H9 (cell line): ENCODE data around the gene MRGPRX2. TPM values are rescaled to one million over a fixed set of nuclear protein-coding genes. Genes with fewer than 3 reads are reported as not detected.

Source experiments
- DNase-seq: peaks from one replicate; pipeline ENCODE4 v3.0.0-alpha.2; 2017
- H2AFZ ChIP-seq: one replicate; pipeline ENCODE4 v1.6.1; 2013; ENCODE audit warnings: mild to moderate bottlenecking, low read length, control low read depth, moderate library complexity
- H2AK5ac ChIP-seq: 2 replicates; pipeline ENCODE4 v1.6.1; 2013; ENCODE audit warnings: low read length, control low read depth, mixed read lengths; ENCODE audit not compliant: insufficient read length
- H2BK120ac ChIP-seq: one replicate; pipeline ENCODE4 v1.6.1; 2013; ENCODE audit warnings: low read depth, mild to moderate bottlenecking, low read length, control low read depth, inconsistent platforms; ENCODE audit not compliant: poor library complexity, severe bottlenecking
- H2BK12ac ChIP-seq: 2 replicates; pipeline ENCODE4 v1.6.1; 2013; ENCODE audit warnings: low read length, control low read depth, mixed read lengths, low read depth; ENCODE audit not compliant: insufficient read length
- H2BK15ac ChIP-seq: 2 replicates; pipeline ENCODE4 v1.6.1; 2013; ENCODE audit warnings: low read depth, low read length, control low read depth
- H2BK20ac ChIP-seq: one replicate; pipeline ENCODE4 v1.6.1; 2013; ENCODE audit warnings: low read depth, mild to moderate bottlenecking, low read length, control low read depth, inconsistent platforms; ENCODE audit not compliant: poor library complexity, severe bottlenecking
- H2BK5ac ChIP-seq: 2 replicates; pipeline ENCODE4 v1.6.1; 2013; ENCODE audit warnings: low read length, control low read depth, mixed read lengths; ENCODE audit not compliant: insufficient read length
- H3K14ac ChIP-seq: 2 replicates; pipeline ENCODE4 v1.6.1; 2013; ENCODE audit warnings: low read length, control low read depth; ENCODE audit not compliant: insufficient read depth
- H3K18ac ChIP-seq: 2 replicates; pipeline ENCODE4 v1.6.1; 2013; ENCODE audit warnings: low read depth, mild to moderate bottlenecking, mixed read lengths, low read length, control low read depth; ENCODE audit not compliant: insufficient read length
- H3K23ac ChIP-seq: 2 replicates; pipeline ENCODE4 v1.6.1; 2013; ENCODE audit warnings: low read length, control low read depth, mixed read lengths, low read depth; ENCODE audit not compliant: insufficient read length
- H3K23me2 ChIP-seq: 2 replicates; pipeline ENCODE4 v1.6.1; 2013; ENCODE audit warnings: low read depth, mild to moderate bottlenecking, mixed read lengths, low read length, control low read depth; ENCODE audit not compliant: insufficient read length, poor library complexity, severe bottlenecking
- H3K27ac ChIP-seq: 2 replicates; pipeline ENCODE4 v1.5.1; 2013; ENCODE audit warnings: low read length, control low read depth, mixed read lengths, low read depth; ENCODE audit not compliant: insufficient read length
- H3K27me3 ChIP-seq: 2 replicates; pipeline ENCODE4 v1.6.1; 2013; ENCODE audit warnings: low read length, control low read depth, inconsistent platforms; ENCODE audit not compliant: insufficient read depth
- H3K4ac ChIP-seq: 2 replicates; pipeline ENCODE4 v1.6.1; 2013; ENCODE audit warnings: low read depth, mild to moderate bottlenecking, control low read depth, inconsistent platforms, low read length, moderate library complexity
- H3K4me1 ChIP-seq: 2 replicates; pipeline ENCODE4 v1.6.1; 2013; ENCODE audit warnings: low read length, control low read depth, inconsistent platforms; ENCODE audit not compliant: insufficient read depth
- H3K4me2 ChIP-seq: 2 replicates; pipeline ENCODE4 v1.6.1; 2013; ENCODE audit warnings: low read length, control low read depth, mixed read lengths; ENCODE audit not compliant: insufficient read length, insufficient read depth
- H3K56ac ChIP-seq: 2 replicates; pipeline ENCODE4 v1.6.1; 2013; ENCODE audit warnings: low read depth, mild to moderate bottlenecking, mixed read lengths, low read length, control low read depth; ENCODE audit not compliant: insufficient read length
- H3K79me1 ChIP-seq: 2 replicates; pipeline ENCODE4 v1.6.1; 2013; ENCODE audit warnings: low read depth, mild to moderate bottlenecking, moderate library complexity, low read length, control low read depth, inconsistent platforms; ENCODE audit not compliant: insufficient read depth, poor library complexity, severe bottlenecking
- H3K79me2 ChIP-seq: 2 replicates; pipeline ENCODE4 v1.6.1; 2013; ENCODE audit warnings: low read length, control low read depth, inconsistent platforms; ENCODE audit not compliant: insufficient read depth
- H3K9ac ChIP-seq: 2 replicates; pipeline ENCODE4 v1.6.1; 2013; ENCODE audit warnings: low read length, control low read depth, mixed read lengths; ENCODE audit not compliant: insufficient read length; ENCODE audit errors: extremely low read depth
- H3K9me3 ChIP-seq: one replicate; pipeline ENCODE4 v1.6.1; 2013; ENCODE audit warnings: low read depth, low read length, inconsistent platforms; ENCODE audit not compliant: control insufficient read depth
- H3T11ph ChIP-seq: one replicate; pipeline ENCODE4 v1.6.1; 2013; ENCODE audit warnings: mild to moderate bottlenecking, low read length, control low read depth, inconsistent platforms
- H4K20me1 ChIP-seq: one replicate; pipeline ENCODE4 v1.6.1; 2013; ENCODE audit not compliant: control insufficient read depth, insufficient read length, insufficient read depth
- H4K5ac ChIP-seq: 2 replicates; pipeline ENCODE4 v1.6.1; 2013; ENCODE audit warnings: low read depth, mild to moderate bottlenecking, mixed read lengths, low read length, control low read depth; ENCODE audit not compliant: insufficient read length
- H4K8ac ChIP-seq: replicated peaks from 2 replicates; pipeline ENCODE4 v1.6.1; 2013; ENCODE audit warnings: low read length, control low read depth, mixed read lengths, low read depth; ENCODE audit not compliant: insufficient read length
- H4K91ac ChIP-seq: 2 replicates; pipeline ENCODE4 v1.6.1; 2013; ENCODE audit warnings: low read depth, mild to moderate bottlenecking, moderate library complexity, mixed read lengths, low read length, control low read depth; ENCODE audit not compliant: insufficient read length
- H3K27ac Mint-ChIP-seq, 3 experiments: 2 replicates in 2 of 3; 3 replicates in 1 of 3; pipeline ENCODE4 v1.8.0; 2020 to 2021; ENCODE audit warnings: mixed read lengths in 3 of 3, mild to moderate bottlenecking in 1 of 3, moderate library complexity in 1 of 3
- H3K27me3 Mint-ChIP-seq: 2 replicates; pipeline ENCODE4 v1.8.0; 2021; ENCODE audit warnings: low read depth, mild to moderate bottlenecking, moderate library complexity, mixed read lengths
- H3K36me3 Mint-ChIP-seq, 3 experiments: 2 replicates in 2 of 3; 3 replicates in 1 of 3; pipeline ENCODE4 v1.8.0; 2020 to 2021; ENCODE audit warnings: low read depth in 3 of 3, mixed read lengths in 3 of 3; ENCODE audit not compliant: insufficient read depth in 1 of 3
- H3K4me1 Mint-ChIP-seq, 2 experiments: 2 replicates each; pipeline ENCODE4 v1.8.0; 2020; ENCODE audit warnings: mixed read lengths in 2 of 2
- H3K4me3 Mint-ChIP-seq, 2 experiments: 2 replicates in 1 of 2; 3 replicates in 1 of 2; pipeline ENCODE4 v1.8.0; 2020 to 2021; ENCODE audit warnings: mild to moderate bottlenecking in 2 of 2, mixed read lengths in 2 of 2, moderate library complexity in 1 of 2
- H3K9me3 Mint-ChIP-seq, 2 experiments: 2 replicates in 1 of 2; 3 replicates in 1 of 2; pipeline ENCODE4 v1.8.0; 2020; ENCODE audit warnings: mild to moderate bottlenecking in 2 of 2, mixed read lengths in 2 of 2, moderate library complexity in 1 of 2
- CTCF ChIP-seq: fragments of 200-600 bp; sonication (generic); conservative IDR thresholded peaks from 3 replicates; pipeline ENCODE4 v1.8.0; 2021; ENCODE audit warnings: antibody characterized with exemption, mild to moderate bottlenecking
- WGBS: extraction: QIAGEN DNeasy Blood & Tissue Kit; methylation state at CpG from one replicate; pipeline ENCODE4 v1.1.7; 2013; ENCODE audit warnings: missing lambda C conversion rate, low lambda C conversion rate, mixed read lengths; ENCODE audit not compliant: insufficient read length; ENCODE audit errors: extremely low coverage; 5-methylcytosine and 5-hydroxymethylcytosine counted together
- total RNA-seq: library from RNA; stranded (reverse); gene quantifications from 2 replicates; pipeline ENCODE4 v1.2.1, GENCODE V29; 2021

The MRGPRX2 gene
- total RNA-seq, 1 experiment from 2014 or later = not detected

DNA sequence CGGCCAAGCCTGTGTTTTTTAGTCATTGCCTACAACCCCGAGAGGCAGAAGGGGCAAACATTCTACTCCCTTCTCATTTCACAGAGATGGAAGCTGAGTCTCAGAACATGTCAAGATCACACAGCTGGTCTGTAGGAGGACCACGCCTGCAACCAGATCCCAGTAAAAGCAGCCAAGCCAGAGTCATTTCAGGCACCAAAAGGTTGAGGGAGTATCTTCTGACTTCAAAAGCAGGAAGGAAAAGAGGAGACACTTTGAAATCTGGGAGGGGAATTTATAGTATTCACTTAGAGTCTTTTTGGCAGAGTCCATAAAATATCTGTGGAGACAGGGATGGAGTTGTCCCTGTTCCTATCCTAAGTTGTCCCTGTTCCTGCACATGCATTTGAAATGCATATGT, 38.6 kb upstream of the MRGPRX2 start:
- no peak overlapping the region for H2BK120ac ChIP-seq
- no peak overlapping the region for H3K14ac ChIP-seq
- no peak overlapping the region for H3K18ac ChIP-seq
- H3K79me2 ChIP-seq = no peaks in the 10 kb centered on the region
- no peak overlapping the region for H2AFZ ChIP-seq
- no peaks in the 10 kb centered on the region for H4K20me1 ChIP-seq
- H3K56ac ChIP-seq = no peak overlapping the region
- no peak overlapping the region for H4K8ac ChIP-seq
- H3K23ac ChIP-seq = no peak overlapping the region
- no peak overlapping the region for H2BK5ac ChIP-seq
- no peaks in the 10 kb centered on the region; the same call in 1 of the 2 replicates for H3K27me3 ChIP-seq
- H3K4me1 Mint-ChIP-seq = no peaks in the 10 kb centered on the region
- no peaks in the 10 kb centered on the region for H3K23me2 ChIP-seq
- H3K27ac Mint-ChIP-seq = no peak overlapping the region
- H3K4me1 ChIP-seq = no peaks in the 10 kb centered on the region
- TF ChIP-seq CTCF = no peak
- H4K5ac ChIP-seq = no peak overlapping the region
- peaks cover 23% of the 10 kb centered on the region for H3K27me3 Mint-ChIP-seq
- H4K91ac ChIP-seq = no peak overlapping the region
- no peak overlapping the region for H3K9ac ChIP-seq
- H3K9me3 Mint-ChIP-seq = no peaks in the 10 kb centered on the region
- no peak overlapping the region for H3K4ac ChIP-seq
- H3K36me3 Mint-ChIP-seq = no peaks in the 10 kb centered on the region
- H2BK20ac ChIP-seq = no peak overlapping the region
- no peak overlapping the region for H2BK15ac ChIP-seq
- H3K79me1 ChIP-seq = no peaks in the 10 kb centered on the region
- WGBS = no CpG with 5 or more reads among the region's 3 CpGs
- no peak overlapping the region for H3T11ph ChIP-seq
- H2AK5ac ChIP-seq = no peak overlapping the region
- no peak overlapping the region for H2BK12ac ChIP-seq
- no peak overlapping the region for H3K4me3 Mint-ChIP-seq
- H3K27ac ChIP-seq = no peak overlapping the region
- H3K4me2 ChIP-seq = no peak overlapping the region
- no peak for DNase-seq
- no peaks in the 10 kb centered on the region for H3K9me3 ChIP-seq
